Stimulated activated CD4-positive, alpha-beta T cell treated with anti-CD3 and anti-CD28 coated beads, Interleukin-2, amount 100 ng/mL, for 24 hours (primary cell): ENCODE data around the gene MKNK1.
A peak's percentile ranks its signal among the peaks of the same experiment; 100 is the strongest.

Experiments
- DNase-seq, 2 donors: peaks; one replicate each; pipeline ENCODE4 v3.0.0-alpha.2; 2020

Gene MKNK1

DNA sequence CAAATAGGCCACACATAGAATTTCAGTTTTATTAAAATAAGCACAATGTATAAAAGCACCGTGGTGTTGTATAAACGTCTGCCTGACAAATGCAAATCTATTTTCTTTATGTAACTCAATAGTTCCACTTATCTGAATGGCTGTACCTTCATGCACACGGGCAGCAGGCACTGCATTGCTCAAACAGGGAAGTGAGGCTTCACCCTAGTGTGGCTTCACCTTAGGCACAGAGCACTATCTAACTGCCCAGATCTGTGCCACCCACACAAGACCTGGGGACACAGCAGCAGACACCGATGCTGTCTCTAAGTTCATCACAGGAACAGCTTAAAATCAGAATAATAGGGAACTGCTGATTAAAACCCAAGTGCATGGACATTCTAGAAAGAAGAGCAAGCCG is 46.7 kb downstream of the MKNK1 start:
- no peak for DNase-seq

DNA sequence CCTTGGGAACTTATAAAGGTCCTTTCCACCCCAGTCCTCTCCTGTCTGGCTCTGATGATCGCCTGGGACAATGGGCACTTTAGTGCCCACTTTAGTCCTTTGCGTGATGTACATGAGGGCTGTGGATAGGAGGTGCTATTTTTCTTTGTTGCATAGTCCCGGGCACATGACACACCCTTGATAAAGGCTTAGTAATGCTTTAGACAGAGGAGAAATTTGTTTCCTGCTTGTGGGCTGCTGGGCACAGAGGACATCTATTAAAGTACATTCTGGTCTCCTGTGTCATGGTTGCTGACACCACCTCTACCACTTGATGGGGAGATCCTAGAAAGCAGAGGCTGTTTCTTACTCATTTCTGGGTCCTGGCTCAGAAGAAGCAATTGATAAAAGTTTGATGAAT is 47.2 kb downstream of the MKNK1 start:
- DNase-seq = no peak

DNA sequence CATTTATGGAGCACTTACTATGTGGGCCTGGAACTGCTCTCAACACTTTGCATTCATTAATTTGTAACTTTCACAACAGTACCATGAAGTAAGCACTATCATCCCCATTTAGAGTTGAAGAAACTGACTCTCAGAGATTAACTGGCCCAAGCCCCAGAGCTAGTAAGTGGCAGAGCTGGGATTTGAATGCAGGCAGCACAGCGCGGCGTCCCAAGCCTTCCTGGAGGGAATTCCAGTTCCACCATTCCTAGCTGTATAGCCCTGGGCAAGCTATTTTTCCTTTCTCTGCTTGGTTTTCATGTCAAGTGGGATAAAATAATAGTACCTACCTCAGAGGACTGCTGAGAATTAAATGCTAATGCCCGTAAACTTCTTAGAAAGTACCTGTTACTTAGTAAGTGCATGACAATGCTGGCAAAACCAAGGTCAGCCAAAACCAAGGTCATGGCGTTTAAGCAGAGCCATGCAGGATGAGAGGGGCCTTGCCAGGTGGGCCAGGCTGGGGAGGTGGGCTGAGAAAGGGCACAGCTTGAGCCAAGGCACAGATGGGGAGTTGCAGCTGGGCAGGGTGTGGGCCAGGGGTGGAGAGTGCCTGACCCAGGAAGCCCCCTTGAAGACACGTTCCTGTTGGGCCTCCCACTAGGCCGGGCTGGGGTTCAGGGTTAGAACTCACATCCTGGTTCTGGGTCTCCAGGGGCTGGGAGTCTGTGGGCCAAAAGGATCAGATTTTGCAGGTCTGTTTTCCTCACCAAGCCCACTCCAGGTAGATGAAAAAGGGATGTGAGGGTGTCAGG is 48.0 kb downstream of the MKNK1 start:
- DNase-seq = no peak

DNA sequence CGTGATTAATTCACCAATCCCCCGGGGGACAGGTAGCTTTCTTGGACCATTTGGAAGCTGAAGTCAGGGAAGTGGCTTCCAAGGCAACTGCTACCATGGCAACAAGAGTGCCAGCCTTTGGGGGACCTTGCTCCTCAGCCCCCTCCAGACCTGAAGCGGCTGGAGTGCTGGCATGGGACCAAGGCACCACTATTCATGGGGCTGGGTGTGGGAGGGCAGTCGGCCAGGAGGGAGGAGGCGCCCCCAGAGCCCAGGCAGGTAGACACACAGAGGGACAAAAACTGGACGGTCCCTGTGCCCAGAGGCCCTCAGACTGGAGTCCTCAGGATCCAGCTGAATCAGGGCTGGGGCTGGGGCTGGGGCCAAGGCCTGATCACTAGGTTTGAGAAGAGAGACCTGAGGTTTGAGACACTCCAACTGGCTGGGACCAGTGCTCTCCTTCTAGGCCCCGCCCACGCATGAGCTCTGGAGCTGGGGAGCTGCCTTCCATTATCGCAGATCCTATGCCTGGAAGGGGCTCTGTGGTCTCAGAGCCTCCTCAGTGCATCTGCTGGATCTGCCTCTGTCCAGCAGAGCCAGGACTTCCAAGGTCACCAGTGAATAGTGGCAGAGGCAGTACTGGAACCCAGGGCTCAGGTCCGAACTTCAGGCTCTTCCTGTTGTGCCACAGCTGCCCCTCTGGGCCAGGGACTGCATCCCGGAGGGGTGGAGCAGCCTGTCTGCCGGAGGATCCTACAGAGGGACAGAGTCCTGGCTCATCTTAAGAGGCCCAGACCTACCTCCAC is 49.3 kb downstream of the MKNK1 start:
- DNase-seq = no peak

DNA sequence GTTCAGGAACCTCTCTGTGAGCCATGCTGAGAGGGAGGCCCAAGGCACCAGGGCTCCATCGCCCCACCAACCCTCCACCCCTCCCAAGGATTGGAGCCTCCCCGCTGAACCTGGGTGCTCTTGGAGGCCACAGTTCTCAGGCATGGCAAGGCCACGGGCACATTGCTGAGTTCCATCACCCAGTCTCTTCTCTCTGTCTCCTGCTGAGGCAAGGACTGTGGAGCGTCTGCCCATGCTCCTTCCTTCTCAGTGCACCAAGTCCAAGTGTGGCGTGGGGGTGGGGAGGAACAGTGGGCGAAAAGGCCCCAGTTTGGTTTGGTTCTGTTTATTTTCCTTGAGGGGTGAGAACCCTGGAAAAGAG is 49.9 kb downstream of the MKNK1 start:
- DNase-seq = no peak

DNA sequence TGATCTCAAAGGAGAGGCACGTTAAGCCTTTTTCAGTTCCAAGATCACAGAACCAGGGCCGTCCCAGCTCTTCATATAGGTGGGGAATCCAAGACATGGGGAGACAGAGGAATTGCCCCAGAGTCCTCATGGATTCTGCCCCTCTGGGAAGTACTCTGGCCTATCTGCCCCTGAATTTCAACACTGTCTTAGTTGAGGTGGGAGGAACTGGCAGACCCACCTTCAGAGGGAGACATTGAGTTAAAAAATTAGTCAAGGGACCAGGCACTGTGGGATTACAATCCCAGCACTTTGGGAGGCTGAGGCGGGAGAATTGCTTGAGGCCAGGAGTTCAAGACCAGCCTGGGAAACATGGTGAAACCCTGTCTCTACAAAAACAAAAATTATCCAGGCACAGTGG is 50.6 kb downstream of the MKNK1 start:
- no peak for DNase-seq

DNA sequence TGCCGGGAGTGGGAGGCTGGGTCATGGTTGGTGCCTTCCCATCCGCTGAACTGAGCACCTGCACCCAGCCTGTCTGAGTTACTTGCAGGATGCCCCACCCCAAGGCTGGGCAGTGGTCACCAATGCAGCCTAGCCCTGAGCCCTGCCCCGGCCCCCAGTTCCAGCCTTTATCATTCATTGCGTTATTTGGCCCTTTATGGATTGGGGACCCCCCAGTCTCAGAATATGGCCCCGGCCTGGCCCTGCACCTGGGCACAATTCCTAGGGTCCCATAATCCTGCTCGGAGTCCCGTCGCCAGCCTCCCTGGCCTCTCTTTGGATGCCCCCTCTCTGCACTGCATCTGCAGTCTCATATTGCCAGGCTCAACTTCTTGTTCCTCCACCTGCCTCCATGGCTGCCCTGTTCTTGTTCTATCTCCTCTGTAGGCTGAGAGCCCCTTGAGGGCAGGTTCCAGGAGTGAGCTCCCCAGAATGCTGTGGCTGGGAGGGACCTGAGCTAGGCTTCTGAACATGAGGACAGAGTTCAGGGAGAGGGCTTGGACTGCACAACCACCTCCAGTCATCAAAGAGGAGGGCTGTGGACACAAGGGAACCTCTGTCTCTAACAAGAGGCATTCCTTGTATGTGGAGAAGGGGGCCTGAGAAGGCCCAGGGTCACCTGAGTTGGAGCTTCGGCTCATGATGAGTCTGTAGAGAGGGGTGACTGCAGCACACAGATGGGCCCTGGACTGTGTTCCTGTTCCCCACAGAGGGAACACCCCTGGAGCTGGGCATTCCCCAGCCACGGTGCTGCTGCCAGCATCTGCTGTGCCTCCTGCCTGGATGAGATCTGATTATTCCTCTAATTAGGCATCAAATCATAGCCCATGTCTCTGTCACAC is 51.5 kb downstream of the MKNK1 start:
- DNase-seq = no peak

DNA sequence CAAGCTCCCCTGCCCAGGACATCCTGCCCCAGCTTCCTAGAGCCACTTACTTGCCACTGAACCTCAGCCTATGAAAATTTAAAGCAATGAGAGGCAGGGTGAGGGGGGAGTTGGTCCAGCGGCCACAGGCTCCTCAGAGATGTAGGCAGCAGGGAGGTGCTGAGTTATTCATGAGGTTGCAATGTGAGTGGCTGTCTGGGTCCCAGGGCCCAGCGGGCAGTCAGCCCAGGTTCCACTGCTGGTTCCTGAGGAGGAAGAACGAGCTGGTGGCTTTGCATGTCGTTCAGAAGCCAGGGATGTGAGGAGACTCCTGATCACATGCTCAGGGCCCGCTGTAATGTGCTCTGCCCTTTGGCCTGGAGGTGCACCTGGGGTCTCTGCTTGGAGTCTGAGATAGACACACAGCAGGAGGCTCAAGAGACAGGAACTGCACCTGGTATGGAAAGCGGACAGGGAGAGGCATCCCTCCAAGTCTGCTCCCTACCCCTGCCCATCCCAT is 52.4 kb downstream of the MKNK1 start, which contains the start of gene KNCN:
Gene KNCN (minus strand): TSS at position 51 of the 499 bp plus-strand sequence. CDS start 432 bp downstream, outside the sequence.
- DNase-seq = no peak

DNA sequence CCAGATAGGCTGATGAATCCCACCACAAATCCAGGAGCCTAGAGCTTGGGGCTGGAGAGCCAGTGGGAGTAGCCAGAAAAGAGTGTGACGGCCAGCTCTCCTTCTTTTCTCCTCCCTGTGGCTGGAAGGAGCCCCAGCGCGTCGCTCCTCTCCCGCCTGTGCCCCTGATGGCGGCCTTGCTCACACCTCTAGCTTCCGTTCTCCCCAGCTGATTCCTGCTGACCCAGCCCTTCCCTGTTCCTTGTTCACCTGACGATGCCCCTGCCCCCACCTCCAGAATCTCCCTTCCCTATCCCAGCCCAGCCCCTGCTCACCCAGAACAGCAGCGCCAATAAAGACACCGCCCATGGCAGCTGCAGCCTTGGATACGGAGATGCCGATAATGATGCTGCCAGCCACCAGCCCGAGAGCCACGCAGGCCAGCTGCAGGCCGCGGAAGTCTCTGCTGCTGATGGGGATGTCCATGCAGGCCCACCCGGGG is 53.3 kb downstream of the MKNK1 start:
- no peak for DNase-seq

DNA sequence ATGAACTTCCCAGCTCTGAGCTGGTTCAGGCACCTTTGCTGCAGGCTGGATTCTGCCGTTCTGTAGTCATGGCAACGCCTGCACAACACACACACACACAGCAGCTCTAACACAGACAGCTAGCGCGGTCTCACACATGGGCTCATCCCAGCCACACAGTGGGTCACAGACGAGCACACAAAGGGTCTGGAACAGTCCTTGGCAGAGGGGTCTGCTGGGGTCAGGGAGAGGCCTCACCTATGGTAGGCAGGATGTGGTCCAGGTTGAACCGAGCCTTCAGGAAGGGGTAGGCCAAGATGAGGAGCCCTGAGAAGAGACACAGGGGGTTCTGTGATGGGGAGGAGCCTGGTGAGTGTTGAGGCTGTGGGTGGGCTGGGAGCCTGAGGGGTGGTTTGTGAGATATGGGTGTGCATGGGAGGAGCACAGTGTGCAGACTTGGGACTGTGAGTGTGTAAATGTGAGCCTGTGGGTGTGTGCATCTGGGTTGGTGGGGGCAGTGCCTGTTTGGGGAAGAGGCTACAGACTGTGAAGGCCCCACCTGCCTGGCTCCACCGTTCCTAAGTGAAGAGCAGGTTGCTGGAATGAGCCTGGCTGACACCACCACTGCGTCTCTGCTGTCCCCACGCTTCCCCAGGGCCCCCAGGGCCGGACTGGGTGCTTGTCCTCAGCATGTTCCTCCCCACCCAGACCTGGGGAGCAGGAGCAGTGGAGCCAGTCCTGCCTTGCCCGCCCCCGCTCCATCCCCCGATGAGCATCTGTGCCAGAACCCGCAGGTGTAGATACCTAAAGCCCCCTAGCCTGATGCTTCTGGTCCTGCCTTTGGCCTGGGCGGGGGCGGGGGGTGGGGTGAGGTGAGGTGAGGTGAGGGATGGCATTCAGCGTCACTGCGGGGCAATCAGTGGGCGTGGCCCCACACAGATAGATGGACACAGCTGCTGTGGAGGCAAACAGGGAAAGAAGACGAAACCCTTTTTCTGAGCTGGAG is 54.1 kb downstream of the MKNK1 start:
- peak in 1 of 2 donors; percentile 25 for DNase-seq

DNA sequence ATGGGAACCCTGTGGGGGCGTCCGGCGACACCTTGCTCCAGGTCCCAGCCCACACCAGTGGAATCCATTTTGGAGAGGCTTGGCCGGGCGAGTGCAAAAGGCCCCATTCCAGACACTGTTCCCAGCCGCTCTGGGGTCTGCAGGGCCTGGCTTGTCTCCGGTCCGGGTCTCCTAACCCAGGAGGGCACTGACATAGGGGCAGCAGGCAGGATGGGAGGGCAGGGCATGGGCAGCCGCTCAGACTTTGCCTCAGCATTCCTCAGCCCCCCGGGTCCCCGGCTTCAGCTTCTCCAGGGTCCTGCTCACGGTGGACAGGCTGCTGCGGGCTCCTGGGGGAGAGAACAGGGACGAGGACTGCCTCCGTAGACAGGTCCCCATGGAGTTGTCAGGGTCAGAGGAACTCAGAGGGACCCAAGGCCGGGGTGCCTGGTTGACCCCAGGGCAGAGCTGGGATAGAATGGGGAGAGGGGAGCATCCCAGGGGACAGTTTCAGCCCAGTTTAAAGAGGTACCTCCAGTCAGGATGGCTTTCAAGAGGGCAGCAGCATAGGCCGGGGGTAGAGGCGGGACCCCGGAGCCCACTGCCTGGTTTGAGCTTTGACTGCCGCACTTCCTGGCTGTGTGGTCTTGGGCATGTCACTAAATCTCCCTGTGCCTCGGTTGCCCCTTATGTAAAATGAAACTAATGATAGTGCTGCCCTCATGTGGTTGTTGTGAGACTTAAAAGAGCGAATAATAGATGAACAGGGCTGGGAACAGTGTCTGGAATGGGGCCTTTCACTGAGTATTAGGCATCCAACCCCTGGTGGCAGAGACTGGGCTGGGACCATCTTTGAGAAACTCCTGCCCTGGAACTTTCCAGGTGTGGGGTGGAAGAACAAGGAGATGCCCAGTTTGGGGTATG is 56.3 kb downstream of the MKNK1 start:
- DNase-seq = no peak

DNA sequence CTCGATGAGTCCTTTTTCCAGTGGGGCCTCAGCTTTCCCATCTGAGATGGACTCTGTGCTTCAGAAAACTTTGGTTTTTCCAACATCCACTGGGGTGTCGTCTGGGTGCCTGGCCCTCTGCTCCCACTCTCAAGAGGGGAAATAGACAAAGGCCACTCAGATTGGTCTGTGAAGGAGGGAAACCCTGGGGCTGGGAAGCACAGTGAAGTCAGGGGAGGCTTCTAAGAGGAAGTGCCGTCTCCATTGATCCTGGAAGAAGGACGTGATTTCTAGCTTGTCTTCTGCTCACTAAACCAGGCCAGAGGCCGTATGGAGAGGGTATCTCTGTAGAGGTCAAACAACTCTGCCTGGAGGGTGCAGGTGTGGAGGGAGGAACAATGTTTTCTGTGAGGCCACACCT is 57.9 kb downstream of the MKNK1 start:
- DNase-seq = no peak

DNA sequence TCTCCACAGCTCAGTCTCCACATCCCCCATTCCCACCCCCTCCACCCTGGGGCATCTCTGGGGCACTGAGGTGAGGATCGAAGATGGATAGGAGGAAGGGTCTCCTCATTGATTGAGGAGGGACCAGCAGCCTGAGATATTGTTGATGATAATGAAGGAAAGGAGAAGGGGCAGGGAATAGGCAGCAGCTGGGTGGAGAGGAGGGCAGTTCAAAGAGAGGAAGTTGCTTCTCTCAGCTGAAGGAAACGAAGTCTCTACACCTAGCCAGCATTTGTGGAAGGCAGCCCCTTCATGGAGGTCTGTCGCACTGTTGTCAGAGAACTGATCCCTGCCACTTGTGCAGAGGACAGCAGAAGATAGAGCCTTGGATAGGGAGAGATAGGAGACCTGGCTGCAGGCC is 58.3 kb downstream of the MKNK1 start:
- DNase-seq = no peak

DNA sequence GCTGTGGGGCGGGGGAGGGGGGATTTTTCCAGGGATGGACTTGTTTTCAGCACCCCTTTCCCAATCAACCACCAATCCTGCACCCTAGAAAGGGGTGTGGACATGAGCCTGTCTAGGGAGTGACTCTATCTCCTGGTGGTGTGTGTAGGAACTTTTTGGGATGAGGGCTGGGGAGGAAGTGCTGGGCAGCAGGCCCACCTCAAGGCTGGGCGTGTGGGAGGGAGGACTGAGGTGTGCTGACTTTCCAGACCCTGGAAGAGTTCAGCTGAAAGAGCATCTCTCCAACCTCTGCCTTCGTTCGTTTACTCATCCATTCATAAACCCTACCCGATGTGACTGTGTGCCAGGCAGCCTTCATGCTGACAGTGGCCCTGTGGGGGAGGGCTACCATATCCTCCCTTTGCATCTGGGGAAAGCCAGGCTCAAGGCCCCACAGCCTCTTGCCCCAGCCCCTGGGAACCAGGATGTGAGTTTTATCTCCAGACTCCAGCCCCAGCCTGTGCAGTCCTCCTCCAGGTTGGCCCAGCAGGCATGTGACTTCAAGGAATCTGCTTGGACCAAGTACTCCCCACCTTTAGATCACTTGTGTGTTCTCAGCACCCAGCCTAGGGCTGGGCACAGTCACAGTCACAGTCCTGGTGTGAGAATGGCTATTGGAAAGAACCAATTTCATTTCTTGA is 59.4 kb downstream of the MKNK1 start:
- no peak for DNase-seq

DNA sequence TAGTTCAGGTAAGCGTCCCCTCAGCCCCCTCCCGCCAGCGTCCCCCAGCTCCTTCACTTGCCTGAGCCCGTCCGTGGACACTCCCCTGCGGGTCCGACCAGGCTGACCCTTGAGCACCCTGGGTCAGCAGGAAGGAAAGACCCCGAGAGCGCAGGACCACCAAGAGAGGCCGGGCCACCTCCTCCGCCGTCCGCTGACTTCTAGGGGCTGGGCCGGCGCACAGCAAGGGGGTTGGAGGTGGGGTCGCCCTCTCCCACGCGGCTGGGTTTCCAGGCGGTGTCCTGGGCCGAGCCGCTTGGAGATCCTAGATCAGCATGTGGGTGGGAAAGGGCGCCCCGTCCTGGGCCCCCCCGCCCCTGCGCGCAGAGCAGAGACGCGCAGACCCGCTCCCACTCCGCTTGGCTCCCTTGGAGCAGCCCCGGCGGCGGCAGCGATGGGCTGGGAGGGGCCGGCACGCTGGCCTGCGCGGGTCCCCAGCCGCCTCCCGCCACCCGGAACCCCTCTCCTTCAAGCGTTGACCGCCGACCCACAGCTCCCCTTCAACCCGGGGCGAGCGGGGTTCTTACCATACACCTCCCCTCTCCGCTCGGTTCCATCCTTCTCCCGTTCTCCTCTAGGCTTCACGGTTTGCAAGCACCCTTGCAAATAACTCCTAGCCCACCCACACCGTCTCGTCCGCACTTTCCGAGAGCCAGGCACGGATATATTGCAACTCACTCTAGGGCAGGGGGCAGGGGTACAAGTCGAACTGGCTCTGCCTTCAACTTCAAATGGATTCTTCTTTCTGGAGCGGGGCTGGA is 60.1 kb downstream of the MKNK1 start:
- no peak for DNase-seq

DNA sequence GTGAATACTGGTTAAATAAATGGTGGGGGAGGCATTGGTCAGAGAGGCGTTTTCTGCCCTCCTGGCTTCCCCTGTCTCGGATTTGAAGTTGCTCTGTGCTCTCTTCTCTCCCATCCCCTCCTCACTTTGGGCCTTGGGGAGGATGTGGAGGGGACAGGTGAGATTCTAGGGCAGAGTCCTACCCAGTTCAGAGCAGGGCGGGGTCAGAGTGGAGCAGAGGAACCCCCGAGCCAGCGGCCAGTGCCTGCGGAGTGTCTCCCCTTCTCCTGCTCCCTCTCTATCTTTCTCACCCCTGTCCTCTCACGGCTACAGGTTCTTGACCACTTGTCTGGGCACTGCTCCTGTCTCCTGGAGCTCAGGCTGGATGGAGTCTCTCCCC is 60.7 kb downstream of the MKNK1 start:
- DNase-seq = no peak

DNA sequence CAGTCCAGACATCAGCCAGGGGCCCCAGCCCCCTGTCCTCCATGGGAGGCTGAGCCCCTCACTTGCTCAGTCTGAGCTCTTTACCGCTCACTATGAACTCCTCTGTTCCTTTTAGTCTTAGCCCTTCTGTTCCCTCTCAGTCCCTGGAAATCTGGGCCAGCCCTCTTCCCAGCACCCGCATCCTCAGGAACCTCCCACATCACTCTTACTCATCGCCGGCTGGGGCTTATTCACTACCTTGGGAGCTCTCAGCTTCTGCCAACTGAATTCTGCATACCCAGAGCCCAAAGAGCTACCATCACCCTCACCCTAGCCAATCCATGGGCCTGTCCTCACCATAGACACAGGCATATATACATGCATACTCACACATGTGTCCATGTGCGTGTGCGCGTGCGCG is 64.1 kb downstream of the MKNK1 start:
- DNase-seq = no peak

DNA sequence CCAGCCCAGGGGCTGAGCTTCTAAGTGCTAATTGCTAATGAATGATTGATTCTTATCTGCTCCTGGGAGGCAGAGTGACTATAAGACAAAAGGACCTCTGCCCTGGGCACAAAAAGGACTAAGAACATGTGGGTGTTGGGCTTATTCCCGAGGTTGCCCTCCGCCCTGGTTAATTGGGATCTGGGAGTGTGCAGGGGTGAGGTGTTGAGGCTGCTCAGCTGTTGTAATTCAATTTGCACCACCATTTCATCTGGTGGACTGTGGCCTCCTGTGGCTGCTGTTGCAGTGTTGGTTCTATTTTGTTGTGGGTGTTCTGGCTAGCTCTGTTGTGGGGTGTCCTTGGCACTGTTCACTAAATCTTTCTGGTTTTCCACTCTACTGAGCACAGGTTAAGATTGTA is 65.9 kb downstream of the MKNK1 start:
- no peak for DNase-seq

DNA sequence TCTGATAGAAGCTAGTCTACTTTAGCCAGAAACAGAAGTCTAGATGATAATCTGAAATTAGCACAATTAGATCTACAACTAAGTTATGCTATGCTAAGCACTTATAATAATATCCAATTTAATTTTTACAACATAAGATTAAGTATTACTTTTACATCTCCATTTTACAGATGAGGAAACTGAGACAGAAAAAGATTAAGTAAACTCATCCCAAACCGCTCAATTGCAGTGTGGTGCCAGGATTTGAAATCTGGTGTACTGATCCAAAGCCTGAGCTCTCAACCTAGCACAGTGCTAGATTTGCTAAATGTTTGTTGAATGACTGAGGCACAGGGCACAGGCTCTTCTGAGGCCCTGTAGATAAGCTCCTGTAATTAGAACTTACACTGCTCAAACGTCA is 66.4 kb downstream of the MKNK1 start:
- DNase-seq = no peak
